IMR-90 (cell line): Measurements from ENCODE around the gene CCDC60. TPM values are rescaled to one million over a fixed set of nuclear protein-coding genes. Genes with fewer than 3 reads are reported as not detected.

ENCODE experiments used
- ATAC-seq: fragments of 200-7000 bp; cut with Tn5 transposase; 2 replicates; pipeline ENCODE4 v1.9.1; 2020; ENCODE audit warnings: low read depth, mild to moderate bottlenecking, moderate library complexity
- BruUV-seq: library from RNA; stranded (reverse); fragments of 400-500 nt; replicated peaks from 2 replicates; lab custom pipeline; 2021; lab: Mats Ljungman, UMichigan
- CTCF ChIA-PET: fragments of 300-600 bp; formaldehyde crosslinking; extraction: SDS; loops from one replicate; lab custom pipeline; 2021; ENCODE audit warnings: antibody characterized with exemption; lab: Yijun Ruan, JAX
- POLR2A ChIA-PET: fragments of 300-600 bp; sonication (Branson Sonifier 250); formaldehyde crosslinking; loops from one replicate; lab custom pipeline; 2022; ENCODE audit warnings: antibody characterized with exemption; ENCODE audit not compliant: unreplicated experiment; lab: Charles Lee
- DNase-seq: peaks from one replicate; pipeline ENCODE4 v3.0.0; 2013
- H2AFZ ChIP-seq: replicated peaks from 2 replicates; pipeline ENCODE3; 2013; ENCODE audit warnings: low read length, mild to moderate bottlenecking; ENCODE audit not compliant: poor library complexity
- H2AK5ac ChIP-seq: 2 replicates; pipeline ENCODE4 v1.6.1; 2013; ENCODE audit warnings: low read depth, low read length, inconsistent platforms
- H2AK9ac ChIP-seq: replicated peaks from 2 replicates; pipeline ENCODE3; 2013; ENCODE audit warnings: mild to moderate bottlenecking, low read depth, low read length, moderate library complexity; ENCODE audit not compliant: poor library complexity
- H2BK120ac ChIP-seq: 2 replicates; pipeline ENCODE4 v1.6.1; 2013; ENCODE audit warnings: low read depth, low read length, inconsistent platforms
- H2BK15ac ChIP-seq: 3 replicates; pipeline ENCODE4 v1.6.1; 2013; ENCODE audit warnings: low read depth, low read length, inconsistent platforms
- H2BK20ac ChIP-seq: 2 replicates; pipeline ENCODE4 v1.6.1; 2013; ENCODE audit warnings: low read depth, mild to moderate bottlenecking, inconsistent platforms, low read length, moderate library complexity
- H2BK5ac ChIP-seq: 2 replicates; pipeline ENCODE4 v1.6.1; 2013; ENCODE audit warnings: mild to moderate bottlenecking, low read depth, low read length, inconsistent platforms; ENCODE audit not compliant: poor library complexity, severe bottlenecking
- H3K14ac ChIP-seq: replicated peaks from 2 replicates; pipeline ENCODE4 v1.6.1; 2013; ENCODE audit warnings: low read depth, low read length, inconsistent platforms
- H3K18ac ChIP-seq: 2 replicates; pipeline ENCODE4 v1.6.1; 2013; ENCODE audit warnings: low read depth, low read length, control low read depth
- H3K23ac ChIP-seq: 2 replicates; pipeline ENCODE4 v1.6.1; 2013; ENCODE audit warnings: low read depth, low read length, inconsistent platforms
- H3K27ac ChIP-seq: 2 replicates; pipeline ENCODE4 v1.5.1; 2013; ENCODE audit warnings: mild to moderate bottlenecking, control low read depth, low read length; ENCODE audit not compliant: insufficient read depth
- H3K27me3 ChIP-seq: 2 replicates; pipeline ENCODE4 v1.6.1; 2013; ENCODE audit warnings: low read length; ENCODE audit not compliant: control insufficient read depth, insufficient read depth
- H3K36me3 ChIP-seq: 2 replicates; pipeline ENCODE4 v1.6.1; 2013; ENCODE audit warnings: low read length, mixed read lengths; ENCODE audit not compliant: control insufficient read depth, insufficient read depth
- H3K4ac ChIP-seq: 2 replicates; pipeline ENCODE4 v1.6.1; 2013; ENCODE audit warnings: low read depth, low read length, inconsistent platforms
- H3K4me1 ChIP-seq: 2 replicates; pipeline ENCODE4 v1.6.1; 2013; ENCODE audit warnings: low read length, mixed read lengths; ENCODE audit not compliant: control insufficient read depth, insufficient read depth
- H3K4me2 ChIP-seq: 2 replicates; pipeline ENCODE4 v1.6.1; 2013; ENCODE audit warnings: low read depth, mild to moderate bottlenecking, control low read depth, low read length, moderate library complexity
- H3K4me3 ChIP-seq: 2 replicates; pipeline ENCODE4 v1.5.1; 2013; ENCODE audit warnings: low read depth, mild to moderate bottlenecking, control low read depth, low read length, moderate library complexity; ENCODE audit not compliant: insufficient read depth
- H3K56ac ChIP-seq: 2 replicates; pipeline ENCODE4 v1.6.1; 2013; ENCODE audit warnings: low read length, inconsistent platforms; ENCODE audit not compliant: insufficient read depth; ENCODE audit errors: extremely low read depth
- H3K79me1 ChIP-seq, 2 experiments: 2 replicates each; pipeline ENCODE4 v1.6.1; 2013; ENCODE audit warnings: low read length in 2 of 2, inconsistent platforms in 1 of 2, low read depth in 1 of 2
- H3K9ac ChIP-seq: 2 replicates; pipeline ENCODE4 v1.6.1; 2013; ENCODE audit warnings: low read depth, low read length, control low read depth
- H3K9me1 ChIP-seq: 2 replicates; pipeline ENCODE4 v1.6.1; 2013; ENCODE audit warnings: low read length, inconsistent platforms; ENCODE audit not compliant: insufficient read depth
- H3K9me3 ChIP-seq: 2 replicates; pipeline ENCODE4 v1.6.1; 2013; ENCODE audit warnings: low read length; ENCODE audit not compliant: control insufficient read depth, insufficient read depth
- H4K20me1 ChIP-seq: 2 replicates; pipeline ENCODE4 v1.6.1; 2013; ENCODE audit warnings: low read length, inconsistent platforms; ENCODE audit not compliant: insufficient read depth
- H4K5ac ChIP-seq: 2 replicates; pipeline ENCODE4 v1.6.1; 2013; ENCODE audit warnings: mild to moderate bottlenecking, low read depth, low read length, control low read depth
- H4K8ac ChIP-seq, 2 experiments: 2 replicates each; pipeline ENCODE4 v1.6.1; 2013; ENCODE audit warnings: low read depth in 2 of 2, low read length in 2 of 2, control low read depth in 1 of 2, inconsistent platforms in 1 of 2
- H4K91ac ChIP-seq: 2 replicates; pipeline ENCODE4 v1.6.1; 2013; ENCODE audit warnings: low read depth, low read length, inconsistent platforms; ENCODE audit not compliant: insufficient read depth
- CTCF ChIP-seq: conservative IDR thresholded peaks from 2 replicates; pipeline ENCODE4 v1.5.1; 2012; ENCODE audit warnings: mild to moderate bottlenecking, low read depth, low read length, improper control_type of control experiment
- ELK1 ChIP-seq: fragments of 150-350 bp; IDR thresholded peaks from 2 replicates; pipeline ENCODE4 v1.6.1; 2016; ENCODE audit warnings: low read depth, mild to moderate bottlenecking, low read length, moderate library complexity, borderline replicate concordance
- SMC3 ChIP-seq: fragments of 150-350 bp; IDR thresholded peaks from 2 replicates; pipeline ENCODE4 v1.6.1; 2016; ENCODE audit warnings: low read depth, mild to moderate bottlenecking, antibody characterized with exemption, low read length, moderate library complexity
- WGBS, 2 experiments: methylation state at CpG; one replicate each; pipeline versions ENCODE4 v1.1.5 to v1.1.7; 2013; ENCODE audit warnings: missing lambda C conversion rate in 2 of 2; ENCODE audit not compliant: insufficient read length in 1 of 2; ENCODE audit errors: extremely low coverage in 2 of 2; 5-methylcytosine and 5-hydroxymethylcytosine counted together
- dilution Hi-C: fragments of 300-500 bp; cut with HindIII; formaldehyde crosslinking; loops from one replicate; pipeline ENCODE4 v1.14.3; 2018; ENCODE audit warnings: low sequenced_read_pairs; ENCODE audit not compliant: unreplicated experiment
- in situ Hi-C: fragments of 300-500 bp; cut with MboI; formaldehyde crosslinking; loops from 3 replicates; pipeline ENCODE4 v1.14.3; 2019; ENCODE audit warnings: low sequenced_read_pairs, inconsistent platforms, mixed read lengths
- intact Hi-C: fragments of 100-400 bp; cut with micrococcal nuclease; formaldehyde crosslinking; loops from 2 replicates; pipeline ENCODE4 v1.10.0; 2022
- polyA plus RNA-seq, 3 experiments: library from polyadenylated mRNA; depleted of rRNA; stranded (reverse); fragments of >200 nt; gene quantifications; 2 replicates each; pipeline ENCODE4 v1.2.3, GENCODE V29; 2012; ENCODE audit warnings: low replicate concordance in 1 of 3
- total RNA-seq: library from RNA; depleted of rRNA; stranded (reverse); fragments of >200 nt; gene quantifications from 2 replicates; pipeline ENCODE4 v1.2.3, GENCODE V29; 2012

CCDC60 gene
- total and polyA plus RNA-seq, 2 of the 4 experiments (the other 2 are of a cell fraction), result not detected

- H4K20me1 ChIP-seq, result no peaks in the 10 kb centered on the region
- H3K23ac ChIP-seq, result no peak overlapping the region
- no peak overlapping the region for H2AK5ac ChIP-seq
- ATAC-seq (no peak), DNase-seq (no peak)
- no peaks in the 10 kb centered on the region for H3K9me1 ChIP-seq
- TF ChIP-seq SMC3, result no peak
- no peak for TF ChIP-seq ELK1
- no peak for TF ChIP-seq CTCF
- H3K14ac ChIP-seq, result no peak overlapping the region
- no peak overlapping the region for H2BK120ac ChIP-seq
- H2BK15ac ChIP-seq, result no peak overlapping the region
- H3K18ac ChIP-seq, result no peak overlapping the region
- H4K91ac ChIP-seq, result no peak overlapping the region
- no peak overlapping the region for H3K4ac ChIP-seq
- dilution Hi-C loops, result no loop called here
- WGBS, 2 experiments, result no CpG with 5 or more reads among the region's 1 CpG
- H3K9me3 ChIP-seq, result no peaks in the 10 kb centered on the region
- POLR2A ChIA-PET, result no interaction called here
- no peak overlapping the region for H3K9ac ChIP-seq
- H4K8ac ChIP-seq, result no peak overlapping the region
- intact Hi-C loops, result loop anchor here (10.0 kb wide), 1 partner anchor 572 kb away; no protein-coding TSS in a partner anchor
- H3K79me1 ChIP-seq, result no peaks in the 10 kb centered on the region
- no peak overlapping the region for H2AFZ ChIP-seq
- in situ Hi-C loops, result loop anchor here (10.0 kb wide), 1 partner anchor 1142 kb away; no protein-coding TSS in a partner anchor
- H2BK20ac ChIP-seq, result no peak overlapping the region
- no peak overlapping the region for H3K4me2 ChIP-seq
- no peak overlapping the region for H3K27ac ChIP-seq
- H2AK9ac ChIP-seq, result no peak overlapping the region
- no peak overlapping the region for H3K56ac ChIP-seq
- H3K27me3 ChIP-seq, result no peaks in the 10 kb centered on the region
- CTCF ChIA-PET, result no interaction called here
- no peak overlapping the region for H3K4me3 ChIP-seq
- no TSS peak for BruUV-seq
- no peaks in the 10 kb centered on the region for H3K36me3 ChIP-seq
- H3K4me1 ChIP-seq, result no peaks in the 10 kb centered on the region
- no peak overlapping the region for H2BK5ac ChIP-seq
- H4K5ac ChIP-seq, result no peak overlapping the region
These were observed 212.5 kb downstream of the CCDC60 start for GRCh38 chr12:119547001-119547400.
